Measurements from ENCODE around the gene NTRK2. TPM values are rescaled to one million over a fixed set of nuclear protein-coding genes. Genes with fewer than 3 reads are reported as not detected.

NTRK2 gene
- total and polyA plus RNA-seq, 7 donors, result 0.46 to 3.0 (median 2.1) TPM

DNA sequence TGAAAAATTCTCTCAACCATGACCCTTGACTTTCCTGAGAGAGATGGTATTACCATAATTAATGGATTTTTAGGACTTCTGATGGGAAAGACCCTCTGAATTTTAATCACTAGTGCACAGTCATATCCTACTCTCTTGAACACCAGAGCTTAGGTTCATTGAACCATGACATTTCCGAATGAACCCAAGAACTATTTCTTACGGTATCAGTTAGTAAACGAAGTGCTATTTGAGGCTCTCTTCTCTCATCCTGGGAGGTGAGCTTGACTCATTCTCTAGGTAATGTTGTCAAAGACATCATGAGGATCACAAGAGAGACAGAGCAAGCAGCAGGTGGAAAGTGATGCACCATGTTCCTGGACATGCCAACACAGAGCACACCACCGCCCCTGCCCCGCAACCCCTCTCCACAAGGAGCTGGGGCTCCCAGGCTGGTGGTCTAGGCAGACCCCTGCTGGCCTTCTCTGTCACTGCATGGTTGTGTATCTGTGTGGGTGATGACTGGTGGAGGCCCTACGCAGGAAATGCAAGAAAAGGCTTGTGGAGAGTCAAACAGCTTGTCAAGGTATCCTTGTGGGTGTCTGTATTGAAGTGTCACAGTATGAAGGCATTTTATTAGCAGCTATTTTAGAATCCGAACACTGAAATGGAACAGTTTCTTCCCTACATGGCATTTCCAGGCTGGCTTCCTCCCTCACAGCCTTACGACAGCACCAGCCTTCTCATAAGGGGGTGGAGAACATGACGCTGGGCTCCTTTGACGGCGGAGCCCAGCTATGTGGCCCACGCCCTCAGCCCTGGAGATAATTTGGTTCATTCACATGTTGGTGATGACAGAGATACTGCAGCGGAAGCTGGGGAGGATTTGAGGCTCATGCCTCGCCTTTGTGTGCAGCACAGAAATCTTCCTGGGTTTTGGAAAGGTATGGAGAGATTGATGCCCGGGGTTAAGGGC is 297.6 kb downstream of the NTRK2 start:
- DNase-seq, result no peak
- Histone ChIP-seq H3K9me3 (no peaks in the 10 kb centered on the region), H3K27ac (no peak overlapping the region), H3K36me3 (no peaks in the 10 kb centered on the region), H3K4me1 (no peaks in the 10 kb centered on the region), H3K4me3 (no peak overlapping the region), H3K27me3 (no peaks in the 10 kb centered on the region)
- intact Hi-C loops (cut with DNase I), result no loop called here
- WGBS, 2 donors, result 91 to 94% methylated on average over 15 of the region's 15 CpGs
- TF ChIP-seq POLR2A (IDR thresholded peaks at IDR 0.05), result no peak
- TF ChIP-seq, protein P1, sequence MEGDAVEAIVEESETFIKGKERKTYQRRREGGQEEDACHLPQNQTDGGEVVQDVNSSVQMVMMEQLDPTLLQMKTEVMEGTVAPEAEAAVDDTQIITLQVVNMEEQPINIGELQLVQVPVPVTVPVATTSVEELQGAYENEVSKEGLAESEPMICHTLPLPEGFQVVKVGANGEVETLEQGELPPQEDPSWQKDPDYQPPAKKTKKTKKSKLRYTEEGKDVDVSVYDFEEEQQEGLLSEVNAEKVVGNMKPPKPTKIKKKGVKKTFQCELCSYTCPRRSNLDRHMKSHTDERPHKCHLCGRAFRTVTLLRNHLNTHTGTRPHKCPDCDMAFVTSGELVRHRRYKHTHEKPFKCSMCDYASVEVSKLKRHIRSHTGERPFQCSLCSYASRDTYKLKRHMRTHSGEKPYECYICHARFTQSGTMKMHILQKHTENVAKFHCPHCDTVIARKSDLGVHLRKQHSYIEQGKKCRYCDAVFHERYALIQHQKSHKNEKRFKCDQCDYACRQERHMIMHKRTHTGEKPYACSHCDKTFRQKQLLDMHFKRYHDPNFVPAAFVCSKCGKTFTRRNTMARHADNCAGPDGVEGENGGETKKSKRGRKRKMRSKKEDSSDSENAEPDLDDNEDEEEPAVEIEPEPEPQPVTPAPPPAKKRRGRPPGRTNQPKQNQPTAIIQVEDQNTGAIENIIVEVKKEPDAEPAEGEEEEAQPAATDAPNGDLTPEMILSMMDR (IDR thresholded peaks at IDR 0.05), result no peak
- no peak for TF ChIP-seq EP300 (IDR thresholded peaks at IDR 0.05)
- no peak for TF ChIP-seq POLR2AphosphoS5 (IDR thresholded peaks at IDR 0.05)

DNA sequence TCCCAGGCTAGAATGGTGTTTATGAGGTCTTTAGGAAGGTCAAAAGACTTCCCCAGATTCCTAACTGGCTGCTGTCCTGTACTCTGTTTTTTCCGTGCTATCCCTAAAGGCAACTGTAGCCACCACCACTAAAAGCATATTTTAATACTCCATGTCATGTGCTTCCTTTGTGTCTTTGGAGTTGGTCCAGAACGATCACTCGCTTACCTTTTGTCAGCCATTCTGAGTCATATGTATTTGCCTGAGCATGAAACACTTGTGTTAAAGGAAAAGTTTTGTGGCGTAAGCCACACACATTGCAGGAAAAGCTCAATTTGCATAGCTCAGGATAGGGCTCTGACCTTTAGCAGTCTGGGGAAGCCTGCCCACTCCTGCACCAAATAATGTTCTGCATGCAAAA is 299.6 kb downstream of the NTRK2 start:
- intact Hi-C loops (cut with DNase I), result no loop called here
- 64 to 77% methylated on average over 4 of the region's 4 CpGs for WGBS, 2 donors

DNA sequence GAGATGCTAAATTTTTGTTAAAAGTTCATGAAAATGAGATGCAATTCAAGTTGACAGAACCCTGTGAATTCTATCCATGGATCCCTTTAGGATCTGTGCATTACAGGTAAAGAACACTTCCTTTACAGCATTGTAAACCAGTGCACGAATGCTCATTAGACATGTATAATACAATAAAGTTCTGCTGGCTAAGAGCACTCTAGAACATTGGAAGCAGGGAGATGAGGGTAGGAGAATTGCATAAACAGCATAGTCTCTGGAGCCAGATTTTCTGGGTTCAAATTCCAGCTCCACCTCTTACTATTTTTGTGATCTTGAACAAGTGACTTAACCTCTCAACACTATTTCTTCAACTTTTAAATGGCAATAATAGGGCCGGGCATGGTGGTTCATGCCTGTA is 300.2 kb downstream of the NTRK2 start:
- Histone ChIP-seq H3K27me3 (no peaks in the 10 kb centered on the region), H3K9me3 (no peaks in the 10 kb centered on the region), H3K36me3 (no peaks in the 10 kb centered on the region), H3K4me1 (no peaks in the 10 kb centered on the region), H3K4me3 (no peak overlapping the region), H3K27ac (no peak overlapping the region)
- intact Hi-C loops (cut with DNase I), result no loop called here
- DNase-seq, result no peak
- 28 to 79% methylated on average over 2 of the region's 2 CpGs for WGBS, 2 donors
- TF ChIP-seq, protein P1 (IDR thresholded peaks at IDR 0.05), result no peak
- TF ChIP-seq POLR2A (IDR thresholded peaks at IDR 0.05), result no peak
- TF ChIP-seq POLR2AphosphoS5 (IDR thresholded peaks at IDR 0.05), result no peak
- TF ChIP-seq EP300 (IDR thresholded peaks at IDR 0.05), result no peak

More for the DNA sequence above, 299.6 kb downstream of the NTRK2 start:
- no peaks in the 10 kb centered on the region for H3K4me1 ChIP-seq
- H3K9me3 ChIP-seq, result no peaks in the 10 kb centered on the region
- H3K27me3 ChIP-seq, result no peaks in the 10 kb centered on the region
- no peaks in the 10 kb centered on the region for H3K36me3 ChIP-seq
- H3K4me3 ChIP-seq, result no peak overlapping the region
- DNase-seq, result no peak
- TF ChIP-seq EP300 (IDR thresholded peaks at IDR 0.05) (no peak), POLR2A (IDR thresholded peaks at IDR 0.05) (no peak), POLR2AphosphoS5 (IDR thresholded peaks at IDR 0.05) (no peak)
- TF ChIP-seq, protein P1 (IDR thresholded peaks at IDR 0.05), result no peak
- H3K27ac ChIP-seq, result no peak overlapping the region

DNA sequence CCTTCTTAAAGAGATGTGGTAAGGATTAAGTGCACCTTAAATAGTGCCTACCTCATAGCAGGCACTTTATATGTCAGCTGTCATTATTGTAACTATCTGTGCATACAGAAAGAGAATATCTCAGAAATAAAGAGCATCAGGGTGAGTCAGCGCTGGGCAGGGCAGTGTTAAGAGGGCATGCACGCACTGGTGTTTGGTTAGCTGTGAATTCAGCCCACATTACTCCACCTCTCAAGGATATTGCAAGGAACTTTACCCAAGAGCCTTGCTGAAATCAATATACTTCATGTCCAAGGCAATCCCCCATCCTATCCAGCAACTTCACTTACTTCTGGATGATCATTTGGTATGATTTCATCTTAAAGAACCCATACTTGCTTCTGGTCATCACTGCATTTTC is 300.9 kb downstream of the NTRK2 start:
- TF ChIP-seq POLR2AphosphoS5 (IDR thresholded peaks at IDR 0.05) (no peak), EP300 (IDR thresholded peaks at IDR 0.05) (no peak), POLR2A (IDR thresholded peaks at IDR 0.05) (no peak)
- TF ChIP-seq, protein P1 (IDR thresholded peaks at IDR 0.05), result no peak
- DNase-seq, result no peak

More for the DNA sequence above, 300.9 kb downstream of the NTRK2 start:
- Histone ChIP-seq H3K27me3 (no peaks in the 10 kb centered on the region), H3K36me3 (no peaks in the 10 kb centered on the region), H3K4me1 (no peaks in the 10 kb centered on the region), H3K27ac (no peak overlapping the region), H3K4me3 (no peak overlapping the region), H3K9me3 (no peaks in the 10 kb centered on the region)
- intact Hi-C loops (cut with DNase I), result no loop called here
- 19 to 53% methylated on average over 2 of the region's 2 CpGs for WGBS, 2 donors
